ENCODE data around the gene CARD19.

- TF ChIP-seq CTCF (IDR thresholded peaks at IDR 0.05) (no peak), ZFX (IDR thresholded peaks at IDR 0.05; ENCODE audit: borderline replicate concordance) (no peak)
Observed at GRCh38 chr9:93124793-93125192, 28.8 kb downstream of the CARD19 start.
